Measurements from ENCODE around the gene CIC. TPM values are rescaled to one million over a fixed set of nuclear protein-coding genes. Genes with fewer than 3 reads are reported as not detected.

The CIC gene
- total and polyA plus RNA-seq, 9 of the 15 experiments (the other 6 are each of a cell fraction or from before 2014, with no cell fraction given) = 0.07 to 44.7 (median 8.6) TPM

DNA sequence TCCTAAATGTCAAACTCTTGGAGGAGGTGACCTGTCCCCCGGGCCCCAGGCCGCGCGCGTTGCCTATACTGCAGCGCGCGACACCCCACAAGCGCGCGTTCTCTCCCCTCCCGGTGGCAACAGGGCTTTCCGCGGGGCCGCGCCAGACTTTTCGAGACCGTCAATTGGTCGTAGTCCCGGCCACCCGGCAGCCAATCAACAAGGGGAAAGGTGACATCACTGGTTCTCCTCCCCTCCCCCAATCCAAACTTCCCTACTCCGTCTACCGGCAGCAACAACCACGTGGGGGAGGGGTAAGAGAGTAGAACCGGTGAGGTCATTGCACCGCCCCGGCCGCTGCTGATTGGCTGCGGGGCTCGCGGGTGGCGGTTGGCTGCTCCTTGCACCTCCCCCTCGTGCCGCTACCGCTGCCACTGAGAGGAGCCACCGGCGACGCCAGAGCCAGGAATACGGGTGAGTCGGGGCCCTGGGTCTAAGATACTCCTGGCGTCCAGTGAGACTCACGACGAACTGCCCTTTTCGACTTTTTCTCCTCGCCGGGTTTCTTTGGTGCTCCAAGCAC, 829 bp upstream of the CIC start (continued):
- TF ChIP-seq, protein P1, sequence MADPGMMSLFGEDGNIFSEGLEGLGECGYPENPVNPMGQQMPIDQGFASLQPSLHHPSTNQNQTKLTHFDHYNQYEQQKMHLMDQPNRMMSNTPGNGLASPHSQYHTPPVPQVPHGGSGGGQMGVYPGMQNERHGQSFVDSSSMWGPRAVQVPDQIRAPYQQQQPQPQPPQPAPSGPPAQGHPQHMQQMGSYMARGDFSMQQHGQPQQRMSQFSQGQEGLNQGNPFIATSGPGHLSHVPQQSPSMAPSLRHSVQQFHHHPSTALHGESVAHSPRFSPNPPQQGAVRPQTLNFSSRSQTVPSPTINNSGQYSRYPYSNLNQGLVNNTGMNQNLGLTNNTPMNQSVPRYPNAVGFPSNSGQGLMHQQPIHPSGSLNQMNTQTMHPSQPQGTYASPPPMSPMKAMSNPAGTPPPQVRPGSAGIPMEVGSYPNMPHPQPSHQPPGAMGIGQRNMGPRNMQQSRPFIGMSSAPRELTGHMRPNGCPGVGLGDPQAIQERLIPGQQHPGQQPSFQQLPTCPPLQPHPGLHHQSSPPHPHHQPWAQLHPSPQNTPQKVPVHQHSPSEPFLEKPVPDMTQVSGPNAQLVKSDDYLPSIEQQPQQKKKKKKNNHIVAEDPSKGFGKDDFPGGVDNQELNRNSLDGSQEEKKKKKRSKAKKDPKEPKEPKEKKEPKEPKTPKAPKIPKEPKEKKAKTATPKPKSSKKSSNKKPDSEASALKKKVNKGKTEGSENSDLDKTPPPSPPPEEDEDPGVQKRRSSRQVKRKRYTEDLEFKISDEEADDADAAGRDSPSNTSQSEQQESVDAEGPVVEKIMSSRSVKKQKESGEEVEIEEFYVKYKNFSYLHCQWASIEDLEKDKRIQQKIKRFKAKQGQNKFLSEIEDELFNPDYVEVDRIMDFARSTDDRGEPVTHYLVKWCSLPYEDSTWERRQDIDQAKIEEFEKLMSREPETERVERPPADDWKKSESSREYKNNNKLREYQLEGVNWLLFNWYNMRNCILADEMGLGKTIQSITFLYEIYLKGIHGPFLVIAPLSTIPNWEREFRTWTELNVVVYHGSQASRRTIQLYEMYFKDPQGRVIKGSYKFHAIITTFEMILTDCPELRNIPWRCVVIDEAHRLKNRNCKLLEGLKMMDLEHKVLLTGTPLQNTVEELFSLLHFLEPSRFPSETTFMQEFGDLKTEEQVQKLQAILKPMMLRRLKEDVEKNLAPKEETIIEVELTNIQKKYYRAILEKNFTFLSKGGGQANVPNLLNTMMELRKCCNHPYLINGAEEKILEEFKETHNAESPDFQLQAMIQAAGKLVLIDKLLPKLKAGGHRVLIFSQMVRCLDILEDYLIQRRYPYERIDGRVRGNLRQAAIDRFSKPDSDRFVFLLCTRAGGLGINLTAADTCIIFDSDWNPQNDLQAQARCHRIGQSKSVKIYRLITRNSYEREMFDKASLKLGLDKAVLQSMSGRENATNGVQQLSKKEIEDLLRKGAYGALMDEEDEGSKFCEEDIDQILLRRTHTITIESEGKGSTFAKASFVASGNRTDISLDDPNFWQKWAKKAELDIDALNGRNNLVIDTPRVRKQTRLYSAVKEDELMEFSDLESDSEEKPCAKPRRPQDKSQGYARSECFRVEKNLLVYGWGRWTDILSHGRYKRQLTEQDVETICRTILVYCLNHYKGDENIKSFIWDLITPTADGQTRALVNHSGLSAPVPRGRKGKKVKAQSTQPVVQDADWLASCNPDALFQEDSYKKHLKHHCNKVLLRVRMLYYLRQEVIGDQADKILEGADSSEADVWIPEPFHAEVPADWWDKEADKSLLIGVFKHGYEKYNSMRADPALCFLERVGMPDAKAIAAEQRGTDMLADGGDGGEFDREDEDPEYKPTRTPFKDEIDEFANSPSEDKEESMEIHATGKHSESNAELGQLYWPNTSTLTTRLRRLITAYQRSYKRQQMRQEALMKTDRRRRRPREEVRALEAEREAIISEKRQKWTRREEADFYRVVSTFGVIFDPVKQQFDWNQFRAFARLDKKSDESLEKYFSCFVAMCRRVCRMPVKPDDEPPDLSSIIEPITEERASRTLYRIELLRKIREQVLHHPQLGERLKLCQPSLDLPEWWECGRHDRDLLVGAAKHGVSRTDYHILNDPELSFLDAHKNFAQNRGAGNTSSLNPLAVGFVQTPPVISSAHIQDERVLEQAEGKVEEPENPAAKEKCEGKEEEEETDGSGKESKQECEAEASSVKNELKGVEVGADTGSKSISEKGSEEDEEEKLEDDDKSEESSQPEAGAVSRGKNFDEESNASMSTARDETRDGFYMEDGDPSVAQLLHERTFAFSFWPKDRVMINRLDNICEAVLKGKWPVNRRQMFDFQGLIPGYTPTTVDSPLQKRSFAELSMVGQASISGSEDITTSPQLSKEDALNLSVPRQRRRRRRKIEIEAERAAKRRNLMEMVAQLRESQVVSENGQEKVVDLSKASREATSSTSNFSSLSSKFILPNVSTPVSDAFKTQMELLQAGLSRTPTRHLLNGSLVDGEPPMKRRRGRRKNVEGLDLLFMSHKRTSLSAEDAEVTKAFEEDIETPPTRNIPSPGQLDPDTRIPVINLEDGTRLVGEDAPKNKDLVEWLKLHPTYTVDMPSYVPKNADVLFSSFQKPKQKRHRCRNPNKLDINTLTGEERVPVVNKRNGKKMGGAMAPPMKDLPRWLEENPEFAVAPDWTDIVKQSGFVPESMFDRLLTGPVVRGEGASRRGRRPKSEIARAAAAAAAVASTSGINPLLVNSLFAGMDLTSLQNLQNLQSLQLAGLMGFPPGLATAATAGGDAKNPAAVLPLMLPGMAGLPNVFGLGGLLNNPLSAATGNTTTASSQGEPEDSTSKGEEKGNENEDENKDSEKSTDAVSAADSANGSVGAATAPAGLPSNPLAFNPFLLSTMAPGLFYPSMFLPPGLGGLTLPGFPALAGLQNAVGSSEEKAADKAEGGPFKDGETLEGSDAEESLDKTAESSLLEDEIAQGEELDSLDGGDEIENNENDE (IDR thresholded peaks at IDR 0.05; ENCODE audit: low read depth, low read length) = no peak
- TF ChIP-seq BRCA1 (IDR thresholded peaks at IDR 0.05) = no peak
- no peak for TF ChIP-seq BRCA1 (CRISPR knock-in tag; IDR thresholded peaks at IDR 0.05)
- peak; percentile 97; the same call in 1 of the 2 replicates for TF ChIP-seq ZNF766 (CRISPR knock-in tag; conservative IDR thresholded peaks at IDR 0.05)
- TF ChIP-seq DNMT1 (IDR thresholded peaks at IDR 0.05) = no peak
- TF ChIP-seq, protein P2, sequence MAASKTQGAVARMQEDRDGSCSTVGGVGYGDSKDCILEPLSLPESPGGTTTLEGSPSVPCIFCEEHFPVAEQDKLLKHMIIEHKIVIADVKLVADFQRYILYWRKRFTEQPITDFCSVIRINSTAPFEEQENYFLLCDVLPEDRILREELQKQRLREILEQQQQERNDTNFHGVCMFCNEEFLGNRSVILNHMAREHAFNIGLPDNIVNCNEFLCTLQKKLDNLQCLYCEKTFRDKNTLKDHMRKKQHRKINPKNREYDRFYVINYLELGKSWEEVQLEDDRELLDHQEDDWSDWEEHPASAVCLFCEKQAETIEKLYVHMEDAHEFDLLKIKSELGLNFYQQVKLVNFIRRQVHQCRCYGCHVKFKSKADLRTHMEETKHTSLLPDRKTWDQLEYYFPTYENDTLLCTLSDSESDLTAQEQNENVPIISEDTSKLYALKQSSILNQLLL (CRISPR knock-in tag; IDR thresholded peaks at IDR 0.05; ENCODE audit: borderline replicate concordance) = no peak
- TF ChIP-seq, protein P3, sequence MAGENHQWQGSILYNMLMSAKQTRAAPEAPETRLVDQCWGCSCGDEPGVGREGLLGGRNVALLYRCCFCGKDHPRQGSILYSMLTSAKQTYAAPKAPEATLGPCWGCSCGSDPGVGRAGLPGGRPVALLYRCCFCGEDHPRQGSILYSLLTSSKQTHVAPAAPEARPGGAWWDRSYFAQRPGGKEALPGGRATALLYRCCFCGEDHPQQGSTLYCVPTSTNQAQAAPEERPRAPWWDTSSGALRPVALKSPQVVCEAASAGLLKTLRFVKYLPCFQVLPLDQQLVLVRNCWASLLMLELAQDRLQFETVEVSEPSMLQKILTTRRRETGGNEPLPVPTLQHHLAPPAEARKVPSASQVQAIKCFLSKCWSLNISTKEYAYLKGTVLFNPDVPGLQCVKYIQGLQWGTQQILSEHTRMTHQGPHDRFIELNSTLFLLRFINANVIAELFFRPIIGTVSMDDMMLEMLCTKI (IDR thresholded peaks at IDR 0.05; ENCODE audit: partially characterized antibody) = no peak
- TF ChIP-seq DPF2 (IDR thresholded peaks at IDR 0.05) = peak; percentile 61; the same call in 1 of the 2 replicates
- no peak for TF ChIP-seq KLF6 (CRISPR knock-in tag; IDR thresholded peaks at IDR 0.05; ENCODE audit: borderline replicate concordance)
- TF ChIP-seq HDAC1 (IDR thresholded peaks at IDR 0.05) = no peak
- TF ChIP-seq, protein P4, sequence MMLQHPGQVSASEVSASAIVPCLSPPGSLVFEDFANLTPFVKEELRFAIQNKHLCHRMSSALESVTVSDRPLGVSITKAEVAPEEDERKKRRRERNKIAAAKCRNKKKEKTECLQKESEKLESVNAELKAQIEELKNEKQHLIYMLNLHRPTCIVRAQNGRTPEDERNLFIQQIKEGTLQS (IDR thresholded peaks at IDR 0.05) = peak; percentile 98
- TF ChIP-seq, protein P4 (CRISPR knock-in tag; conservative IDR thresholded peaks at IDR 0.05) = peak; percentile 94
- no peak for TF ChIP-seq ZNF121 (CRISPR knock-in tag; conservative IDR thresholded peaks at IDR 0.05)
- no peak for TF ChIP-seq C11orf30 (IDR thresholded peaks at IDR 0.05; ENCODE audit: low read depth)
